H9 (cell line): ENCODE data around the gene DOCK2. TPM values are rescaled to one million over a fixed set of nuclear protein-coding genes. Genes with fewer than 3 reads are reported as not detected.

Experiments used
- DNase-seq: peaks from one replicate; pipeline ENCODE4 v3.0.0-alpha.2; 2017
- H2AFZ ChIP-seq: one replicate; pipeline ENCODE4 v1.6.1; 2013; ENCODE audit warnings: mild to moderate bottlenecking, low read length, control low read depth, moderate library complexity
- H2AK5ac ChIP-seq: 2 replicates; pipeline ENCODE4 v1.6.1; 2013; ENCODE audit warnings: low read length, control low read depth, mixed read lengths; ENCODE audit not compliant: insufficient read length
- H2BK120ac ChIP-seq: one replicate; pipeline ENCODE4 v1.6.1; 2013; ENCODE audit warnings: low read depth, mild to moderate bottlenecking, low read length, control low read depth, inconsistent platforms; ENCODE audit not compliant: poor library complexity, severe bottlenecking
- H2BK12ac ChIP-seq: 2 replicates; pipeline ENCODE4 v1.6.1; 2013; ENCODE audit warnings: low read length, control low read depth, mixed read lengths, low read depth; ENCODE audit not compliant: insufficient read length
- H2BK15ac ChIP-seq: 2 replicates; pipeline ENCODE4 v1.6.1; 2013; ENCODE audit warnings: low read depth, low read length, control low read depth
- H2BK20ac ChIP-seq: one replicate; pipeline ENCODE4 v1.6.1; 2013; ENCODE audit warnings: low read depth, mild to moderate bottlenecking, low read length, control low read depth, inconsistent platforms; ENCODE audit not compliant: poor library complexity, severe bottlenecking
- H2BK5ac ChIP-seq: 2 replicates; pipeline ENCODE4 v1.6.1; 2013; ENCODE audit warnings: low read length, control low read depth, mixed read lengths; ENCODE audit not compliant: insufficient read length
- H3K14ac ChIP-seq: 2 replicates; pipeline ENCODE4 v1.6.1; 2013; ENCODE audit warnings: low read length, control low read depth; ENCODE audit not compliant: insufficient read depth
- H3K18ac ChIP-seq: 2 replicates; pipeline ENCODE4 v1.6.1; 2013; ENCODE audit warnings: low read depth, mild to moderate bottlenecking, mixed read lengths, low read length, control low read depth; ENCODE audit not compliant: insufficient read length
- H3K23ac ChIP-seq: 2 replicates; pipeline ENCODE4 v1.6.1; 2013; ENCODE audit warnings: low read length, control low read depth, mixed read lengths, low read depth; ENCODE audit not compliant: insufficient read length
- H3K23me2 ChIP-seq: 2 replicates; pipeline ENCODE4 v1.6.1; 2013; ENCODE audit warnings: low read depth, mild to moderate bottlenecking, mixed read lengths, low read length, control low read depth; ENCODE audit not compliant: insufficient read length, poor library complexity, severe bottlenecking
- H3K27ac ChIP-seq: 2 replicates; pipeline ENCODE4 v1.5.1; 2013; ENCODE audit warnings: low read length, control low read depth, mixed read lengths, low read depth; ENCODE audit not compliant: insufficient read length
- H3K27me3 ChIP-seq: 2 replicates; pipeline ENCODE4 v1.6.1; 2013; ENCODE audit warnings: low read length, control low read depth, inconsistent platforms; ENCODE audit not compliant: insufficient read depth
- H3K4ac ChIP-seq: 2 replicates; pipeline ENCODE4 v1.6.1; 2013; ENCODE audit warnings: low read depth, mild to moderate bottlenecking, control low read depth, inconsistent platforms, low read length, moderate library complexity
- H3K4me1 ChIP-seq: 2 replicates; pipeline ENCODE4 v1.6.1; 2013; ENCODE audit warnings: low read length, control low read depth, inconsistent platforms; ENCODE audit not compliant: insufficient read depth
- H3K4me2 ChIP-seq: 2 replicates; pipeline ENCODE4 v1.6.1; 2013; ENCODE audit warnings: low read length, control low read depth, mixed read lengths; ENCODE audit not compliant: insufficient read length, insufficient read depth
- H3K56ac ChIP-seq: 2 replicates; pipeline ENCODE4 v1.6.1; 2013; ENCODE audit warnings: low read depth, mild to moderate bottlenecking, mixed read lengths, low read length, control low read depth; ENCODE audit not compliant: insufficient read length
- H3K79me1 ChIP-seq: 2 replicates; pipeline ENCODE4 v1.6.1; 2013; ENCODE audit warnings: low read depth, mild to moderate bottlenecking, moderate library complexity, low read length, control low read depth, inconsistent platforms; ENCODE audit not compliant: insufficient read depth, poor library complexity, severe bottlenecking
- H3K79me2 ChIP-seq: 2 replicates; pipeline ENCODE4 v1.6.1; 2013; ENCODE audit warnings: low read length, control low read depth, inconsistent platforms; ENCODE audit not compliant: insufficient read depth
- H3K9ac ChIP-seq: 2 replicates; pipeline ENCODE4 v1.6.1; 2013; ENCODE audit warnings: low read length, control low read depth, mixed read lengths; ENCODE audit not compliant: insufficient read length; ENCODE audit errors: extremely low read depth
- H3K9me3 ChIP-seq: one replicate; pipeline ENCODE4 v1.6.1; 2013; ENCODE audit warnings: low read depth, low read length, inconsistent platforms; ENCODE audit not compliant: control insufficient read depth
- H3T11ph ChIP-seq: one replicate; pipeline ENCODE4 v1.6.1; 2013; ENCODE audit warnings: mild to moderate bottlenecking, low read length, control low read depth, inconsistent platforms
- H4K20me1 ChIP-seq: one replicate; pipeline ENCODE4 v1.6.1; 2013; ENCODE audit not compliant: control insufficient read depth, insufficient read length, insufficient read depth
- H4K5ac ChIP-seq: 2 replicates; pipeline ENCODE4 v1.6.1; 2013; ENCODE audit warnings: low read depth, mild to moderate bottlenecking, mixed read lengths, low read length, control low read depth; ENCODE audit not compliant: insufficient read length
- H4K8ac ChIP-seq: replicated peaks from 2 replicates; pipeline ENCODE4 v1.6.1; 2013; ENCODE audit warnings: low read length, control low read depth, mixed read lengths, low read depth; ENCODE audit not compliant: insufficient read length
- H4K91ac ChIP-seq: 2 replicates; pipeline ENCODE4 v1.6.1; 2013; ENCODE audit warnings: low read depth, mild to moderate bottlenecking, moderate library complexity, mixed read lengths, low read length, control low read depth; ENCODE audit not compliant: insufficient read length
- H3K27ac Mint-ChIP-seq, 3 experiments: 2 replicates in 2 of 3; 3 replicates in 1 of 3; pipeline ENCODE4 v1.8.0; 2020 to 2021; ENCODE audit warnings: mixed read lengths in 3 of 3, mild to moderate bottlenecking in 1 of 3, moderate library complexity in 1 of 3
- H3K27me3 Mint-ChIP-seq: 2 replicates; pipeline ENCODE4 v1.8.0; 2021; ENCODE audit warnings: low read depth, mild to moderate bottlenecking, moderate library complexity, mixed read lengths
- H3K36me3 Mint-ChIP-seq, 3 experiments: 2 replicates in 2 of 3; 3 replicates in 1 of 3; pipeline ENCODE4 v1.8.0; 2020 to 2021; ENCODE audit warnings: low read depth in 3 of 3, mixed read lengths in 3 of 3; ENCODE audit not compliant: insufficient read depth in 1 of 3
- H3K4me1 Mint-ChIP-seq, 2 experiments: 2 replicates each; pipeline ENCODE4 v1.8.0; 2020; ENCODE audit warnings: mixed read lengths in 2 of 2
- H3K4me3 Mint-ChIP-seq, 2 experiments: 2 replicates in 1 of 2; 3 replicates in 1 of 2; pipeline ENCODE4 v1.8.0; 2020 to 2021; ENCODE audit warnings: mild to moderate bottlenecking in 2 of 2, mixed read lengths in 2 of 2, moderate library complexity in 1 of 2
- H3K9me3 Mint-ChIP-seq, 2 experiments: 2 replicates in 1 of 2; 3 replicates in 1 of 2; pipeline ENCODE4 v1.8.0; 2020; ENCODE audit warnings: mild to moderate bottlenecking in 2 of 2, mixed read lengths in 2 of 2, moderate library complexity in 1 of 2
- WGBS: extraction: QIAGEN DNeasy Blood & Tissue Kit; methylation state at CpG from one replicate; pipeline ENCODE4 v1.1.7; 2013; ENCODE audit warnings: missing lambda C conversion rate, low lambda C conversion rate, mixed read lengths; ENCODE audit not compliant: insufficient read length; ENCODE audit errors: extremely low coverage; 5-methylcytosine and 5-hydroxymethylcytosine counted together
- total RNA-seq: library from RNA; stranded (reverse); gene quantifications from 2 replicates; pipeline ENCODE4 v1.2.1, GENCODE V29; 2021
- TF ChIP-seq, protein P1 (sequence below): fragments of 200-600 bp; sonication (generic); conservative IDR thresholded peaks from 3 replicates; pipeline ENCODE4 v1.8.0; 2021; ENCODE audit warnings: antibody characterized with exemption, mild to moderate bottlenecking

DOCK2 gene
- total RNA-seq, 1 experiment from 2014 or later: 7.8 TPM

DNA sequence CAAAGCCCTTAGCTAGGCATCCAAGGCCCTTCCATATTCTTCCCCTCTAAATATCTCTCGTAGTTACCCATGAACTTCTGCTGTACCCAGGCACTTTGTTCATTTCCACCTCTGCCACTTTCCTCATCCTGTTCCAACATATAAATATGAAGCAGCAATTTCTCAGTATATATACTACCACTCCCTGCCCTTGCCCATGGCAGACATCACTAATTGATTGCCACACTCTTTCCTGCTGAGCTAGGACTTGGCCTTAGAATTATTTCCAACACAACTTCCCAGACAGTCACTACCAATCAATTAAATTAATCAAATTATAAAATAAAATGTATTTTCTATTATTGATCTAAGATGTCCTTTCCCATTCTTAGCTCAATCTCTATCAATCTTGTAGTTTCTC lies 334.7 kb downstream of the DOCK2 start:
- Histone ChIP-seq H2AK5ac (no peak overlapping the region), H3K18ac (no peak overlapping the region), H3T11ph (no peak overlapping the region), H3K27me3 (no peaks in the 10 kb centered on the region), H2AFZ (no peak overlapping the region), H2BK15ac (no peak overlapping the region), H2BK5ac (no peak overlapping the region), H3K23me2 (no peaks in the 10 kb centered on the region), H4K20me1 (no peaks in the 10 kb centered on the region), H3K4ac (no peak overlapping the region), H3K9me3 (no peaks in the 10 kb centered on the region), H2BK20ac (no peak overlapping the region), H3K27ac (no peak overlapping the region), H2BK12ac (no peak overlapping the region), H3K4me2 (no peak overlapping the region), H3K23ac (no peak overlapping the region), H3K79me1 (no peaks in the 10 kb centered on the region), H4K5ac (no peak overlapping the region), H3K9ac (no peak overlapping the region), H4K91ac (no peak overlapping the region), H2BK120ac (no peak overlapping the region), H3K79me2 (no peaks in the 10 kb centered on the region), H3K4me1 (peaks cover 3% of the 10 kb centered on the region; the same call in 1 of the 2 replicates), H3K56ac (no peak overlapping the region), H3K14ac (no peak overlapping the region), H4K8ac (no peak overlapping the region)
- Mint-ChIP-seq H3K9me3 (no peaks in the 10 kb centered on the region), H3K4me1 (peaks cover 14 to 17% of the 10 kb centered on the region in 2 experiments), H3K36me3 (no peaks in the 10 kb centered on the region), H3K4me3 (no peak overlapping the region), H3K27me3 (peaks cover 12% of the 10 kb centered on the region), H3K27ac (no peak overlapping the region)
- TF ChIP-seq, protein P1, sequence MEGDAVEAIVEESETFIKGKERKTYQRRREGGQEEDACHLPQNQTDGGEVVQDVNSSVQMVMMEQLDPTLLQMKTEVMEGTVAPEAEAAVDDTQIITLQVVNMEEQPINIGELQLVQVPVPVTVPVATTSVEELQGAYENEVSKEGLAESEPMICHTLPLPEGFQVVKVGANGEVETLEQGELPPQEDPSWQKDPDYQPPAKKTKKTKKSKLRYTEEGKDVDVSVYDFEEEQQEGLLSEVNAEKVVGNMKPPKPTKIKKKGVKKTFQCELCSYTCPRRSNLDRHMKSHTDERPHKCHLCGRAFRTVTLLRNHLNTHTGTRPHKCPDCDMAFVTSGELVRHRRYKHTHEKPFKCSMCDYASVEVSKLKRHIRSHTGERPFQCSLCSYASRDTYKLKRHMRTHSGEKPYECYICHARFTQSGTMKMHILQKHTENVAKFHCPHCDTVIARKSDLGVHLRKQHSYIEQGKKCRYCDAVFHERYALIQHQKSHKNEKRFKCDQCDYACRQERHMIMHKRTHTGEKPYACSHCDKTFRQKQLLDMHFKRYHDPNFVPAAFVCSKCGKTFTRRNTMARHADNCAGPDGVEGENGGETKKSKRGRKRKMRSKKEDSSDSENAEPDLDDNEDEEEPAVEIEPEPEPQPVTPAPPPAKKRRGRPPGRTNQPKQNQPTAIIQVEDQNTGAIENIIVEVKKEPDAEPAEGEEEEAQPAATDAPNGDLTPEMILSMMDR: no peak
- no CpG with 5 or more reads among the region's 1 CpG for WGBS
- no peak for DNase-seq
